Activated naive CD4-positive, alpha-beta T cell treated with anti-CD3 and anti-CD28 coated beads for 36 hours (primary cell): ENCODE results near the gene PASK. TPM values are rescaled to one million over a fixed set of nuclear protein-coding genes. Genes with fewer than 3 reads are reported as not detected.

Experiments used
- CTCF ChIA-PET: fragments of 350-600 bp; sonication (Branson Sonifier 250); formaldehyde crosslinking; loops from one replicate; lab custom pipeline; 2021; ENCODE audit warnings: antibody characterized with exemption; lab: Charles Lee
- DNase-seq: peaks from one replicate; pipeline ENCODE4 v3.0.0-alpha.2; 2020
- H3K27ac Mint-ChIP-seq: one replicate; pipeline ENCODE4 v1.8.0; 2021; ENCODE audit warnings: mild to moderate bottlenecking, mixed read lengths
- H3K27me3 Mint-ChIP-seq: one replicate; pipeline ENCODE4 v1.8.0; 2021; ENCODE audit warnings: low read depth, mixed read lengths
- H3K36me3 Mint-ChIP-seq: one replicate; pipeline ENCODE4 v1.8.0; 2021; ENCODE audit warnings: low read depth, mixed read lengths
- H3K4me1 Mint-ChIP-seq: one replicate; pipeline ENCODE4 v1.8.0; 2021; ENCODE audit warnings: low read depth, mixed read lengths
- H3K4me3 Mint-ChIP-seq: one replicate; pipeline ENCODE4 v1.8.0; 2021; ENCODE audit warnings: mild to moderate bottlenecking, moderate library complexity, mixed read lengths
- H3K9me3 Mint-ChIP-seq: one replicate; pipeline ENCODE4 v1.8.0; 2021; ENCODE audit warnings: mixed read lengths
- intact Hi-C: fragments of 100-400 bp; cut with micrococcal nuclease; formaldehyde crosslinking; loops from one replicate; pipeline ENCODE4 v1.15.1; 2023
- total RNA-seq, 2 experiments: library from RNA; stranded (reverse); gene quantifications; one replicate each; pipeline ENCODE4 v1.2.3, GENCODE V29; 2021

The PASK gene
- total RNA-seq, 2 experiments from 2014 or later, result 71.5 to 72.0 TPM

GRCh38 chr2:241139531-241140444, 9.5 kb downstream of the PASK start:
- Mint-ChIP-seq H3K27me3 (no peaks in the 10 kb centered on the region), H3K4me3 (no peak overlapping the region), H3K36me3 (peaks cover 23% of the 10 kb centered on the region), H3K27ac (no peak overlapping the region), H3K4me1 (peaks cover 3% of the 10 kb centered on the region), H3K9me3 (no peaks in the 10 kb centered on the region)
- CTCF ChIA-PET, result no interaction called here
- intact Hi-C loops, result loop anchor here (10.0 kb wide), 1 partner anchor 545 kb away; the partner anchor contains the start of gene DTYMK
- DNase-seq, result no peak

- CTCF ChIA-PET, result no interaction called here
- Mint-ChIP-seq H3K27me3 (no peaks in the 10 kb centered on the region), H3K9me3 (no peaks in the 10 kb centered on the region), H3K4me1 (no peaks in the 10 kb centered on the region), H3K36me3 (peaks cover 21% of the 10 kb centered on the region), H3K4me3 (no peak overlapping the region), H3K27ac (no peak overlapping the region)
- no peak for DNase-seq
- intact Hi-C loops, result no loop called here
Measured at GRCh38 chr2:241138471-241138870, 10.8 kb downstream of the PASK start.

- CTCF ChIA-PET, result no interaction called here
- Mint-ChIP-seq H3K27me3 (no peaks in the 10 kb centered on the region), H3K9me3 (no peaks in the 10 kb centered on the region), H3K27ac (no peak overlapping the region), H3K36me3 (peaks cover 25% of the 10 kb centered on the region), H3K4me3 (no peak overlapping the region), H3K4me1 (no peaks in the 10 kb centered on the region)
- DNase-seq, result no peak
- intact Hi-C loops, result no loop called here
Measured at GRCh38 chr2:241137276-241138190, 11.7 kb downstream of the PASK start.

GRCh38 chr2:241136661-241137260, 12.5 kb downstream of the PASK start:
- intact Hi-C loops, result no loop called here

GRCh38 chr2:241136191-241136590, 13.1 kb downstream of the PASK start:
- Mint-ChIP-seq H3K36me3 (peaks cover 24% of the 10 kb centered on the region), H3K27me3 (no peaks in the 10 kb centered on the region), H3K27ac (no peak overlapping the region), H3K4me1 (no peaks in the 10 kb centered on the region), H3K4me3 (no peak overlapping the region), H3K9me3 (no peaks in the 10 kb centered on the region)
- CTCF ChIA-PET, result interaction anchor here (0.6 kb wide), 1 partner anchor 1075 kb away, joined by 3 read pairs; no protein-coding TSS in a partner anchor
- DNase-seq, result no peak
- intact Hi-C loops, result no loop called here

More at GRCh38 chr2:241136661-241137260, 12.5 kb downstream of the PASK start:
- H3K9me3 Mint-ChIP-seq, result no peaks in the 10 kb centered on the region
- no peak for DNase-seq
- CTCF ChIA-PET, result interaction anchor here (0.6 kb wide), 1 partner anchor 1075 kb away, joined by 3 read pairs; no protein-coding TSS in a partner anchor
- H3K4me1 Mint-ChIP-seq, result no peaks in the 10 kb centered on the region
- H3K27ac Mint-ChIP-seq, result no peak overlapping the region
- no peak overlapping the region for H3K4me3 Mint-ChIP-seq
- no peaks in the 10 kb centered on the region for H3K27me3 Mint-ChIP-seq
- peaks cover 23% of the 10 kb centered on the region for H3K36me3 Mint-ChIP-seq

GRCh38 chr2:241135737-241136136, 13.5 kb downstream of the PASK start:
- CTCF ChIA-PET, result interaction anchor here (1.8 kb wide), 1 partner anchor 57 kb away, joined by 4 read pairs; no protein-coding TSS in a partner anchor
- intact Hi-C loops, result no loop called here
- peaks cover 25% of the 10 kb centered on the region for H3K36me3 Mint-ChIP-seq
- no peaks in the 10 kb centered on the region for H3K9me3 Mint-ChIP-seq
- H3K4me1 Mint-ChIP-seq, result no peaks in the 10 kb centered on the region
- H3K27me3 Mint-ChIP-seq, result no peaks in the 10 kb centered on the region
- H3K27ac Mint-ChIP-seq, result no peak overlapping the region
- no peak for DNase-seq
- no peak overlapping the region for H3K4me3 Mint-ChIP-seq

- H3K4me3 Mint-ChIP-seq, result no peak overlapping the region
- no peak for DNase-seq
- H3K27ac Mint-ChIP-seq, result no peak overlapping the region
- peaks cover 25% of the 10 kb centered on the region for H3K36me3 Mint-ChIP-seq
- H3K27me3 Mint-ChIP-seq, result no peaks in the 10 kb centered on the region
- no peaks in the 10 kb centered on the region for H3K4me1 Mint-ChIP-seq
- intact Hi-C loops, result no loop called here
- no peaks in the 10 kb centered on the region for H3K9me3 Mint-ChIP-seq
- CTCF ChIA-PET, result interaction anchor here (1.8 kb wide), 1 partner anchor 56 kb away, joined by 4 read pairs; no protein-coding TSS in a partner anchor
Measured at GRCh38 chr2:241134711-241135110, 14.6 kb downstream of the PASK start.

- Mint-ChIP-seq H3K27me3 (no peaks in the 10 kb centered on the region), H3K9me3 (no peaks in the 10 kb centered on the region), H3K36me3 (peaks cover 27% of the 10 kb centered on the region), H3K4me3 (no peak overlapping the region), H3K27ac (no peak overlapping the region), H3K4me1 (peaks cover 9% of the 10 kb centered on the region)
- intact Hi-C loops, result no loop called here
- CTCF ChIA-PET, result no interaction called here
- DNase-seq, result no peak
Measured at GRCh38 chr2:241133436-241133820, 15.8 kb downstream of the PASK start.

GRCh38 chr2:241132538-241133435, 16.5 kb downstream of the PASK start:
- H3K27me3 Mint-ChIP-seq, result no peaks in the 10 kb centered on the region
- CTCF ChIA-PET, result no interaction called here
- no peaks in the 10 kb centered on the region for H3K9me3 Mint-ChIP-seq
- H3K4me1 Mint-ChIP-seq, result peaks cover 15% of the 10 kb centered on the region
- H3K27ac Mint-ChIP-seq, result no peak overlapping the region
- DNase-seq, result no peak
- H3K36me3 Mint-ChIP-seq, result peaks cover 33% of the 10 kb centered on the region
- H3K4me3 Mint-ChIP-seq, result no peak overlapping the region
- intact Hi-C loops, result no loop called here

GRCh38 chr2:241131531-241131930, 17.7 kb downstream of the PASK start:
- H3K36me3 Mint-ChIP-seq, result peaks cover 38% of the 10 kb centered on the region
- no peak overlapping the region for H3K27ac Mint-ChIP-seq
- H3K4me3 Mint-ChIP-seq, result no peak overlapping the region
- no peaks in the 10 kb centered on the region for H3K27me3 Mint-ChIP-seq
- no peaks in the 10 kb centered on the region for H3K9me3 Mint-ChIP-seq
- intact Hi-C loops, result no loop called here
- CTCF ChIA-PET, result no interaction called here
- H3K4me1 Mint-ChIP-seq, result peaks cover 24% of the 10 kb centered on the region
- no peak for DNase-seq

- Mint-ChIP-seq H3K27ac (no peak overlapping the region), H3K4me1 (peaks cover 26% of the 10 kb centered on the region), H3K4me3 (no peak overlapping the region), H3K9me3 (no peaks in the 10 kb centered on the region), H3K27me3 (no peaks in the 10 kb centered on the region), H3K36me3 (peaks cover 36% of the 10 kb centered on the region)
- DNase-seq, result no peak
- CTCF ChIA-PET, result no interaction called here
- intact Hi-C loops, result no loop called here
Measured at GRCh38 chr2:241130316-241130715, 19.0 kb downstream of the PASK start.
